Measurements from ENCODE around the gene FPGS. TPM values are rescaled to one million over a fixed set of nuclear protein-coding genes. Genes with fewer than 3 reads are reported as not detected.

FPGS gene
- polyA plus RNA-seq, 1 donor (not counting 4 experiments of a cell fraction or from before 2014, with no cell fraction given): 38.2 TPM

- H3K9me1 ChIP-seq (ENCODE audit: control insufficient read depth, extremely low read depth, insufficient read depth, low read length): no peaks in the 10 kb centered on the region
- DNase-seq (ENCODE audit: low read depth, low spot score) (no peak), FAIRE-seq (no peak)
- dilution Hi-C loops (cut with MboI; ENCODE audit: extremely low pct_ligation_motif_present, low sequenced_read_pairs): no loop called here
- no peak overlapping the region for H3K9ac ChIP-seq (ENCODE audit: control insufficient read depth, extremely low read depth, insufficient read depth, low read length)
- H3K4me2 ChIP-seq (ENCODE audit: control insufficient read depth, extremely low read depth, insufficient read depth, low read depth, low read length): no peak overlapping the region
- no peaks in the 10 kb centered on the region for H3K9me3 ChIP-seq (ENCODE audit: control insufficient read depth, low read depth, low read length)
- no peak overlapping the region for H3K4me3 ChIP-seq (ENCODE audit: control insufficient read depth in 2 of 3, extremely low read depth in 1 of 3, insufficient read depth in 2 of 3, low read depth in 1 of 3, low read length in 3 of 3)
- no peaks in the 10 kb centered on the region for H4K20me1 ChIP-seq (ENCODE audit: control insufficient read depth, extremely low read depth, insufficient read depth, low read length)
- H3K27me3 ChIP-seq (ENCODE audit: control insufficient read depth, extremely low read depth, insufficient read depth, low read length): no peaks in the 10 kb centered on the region
- H3K36me3 ChIP-seq (ENCODE audit: control insufficient read depth in 2 of 2, extremely low read depth in 1 of 2, insufficient read depth in 2 of 2, low read length in 2 of 2): no peaks in the 10 kb centered on the region
- H3K79me2 ChIP-seq (ENCODE audit: control insufficient read depth, insufficient read depth, low read length): no peaks in the 10 kb centered on the region
- TF ChIP-seq CTCF (optimal IDR thresholded peaks at IDR 0.05 in 1 of 3, IDR thresholded peaks at IDR 0.05 in 1 of 3, conservative IDR thresholded peaks at IDR 0.05 in 1 of 3; ENCODE audit: extremely low read depth in 1 of 3, insufficient read depth in 2 of 3, low read length in 3 of 3) (no peak), EZH2 (IDR thresholded peaks at IDR 0.05; ENCODE audit: low read length) (no peak)
- no peak overlapping the region for H2AFZ ChIP-seq (ENCODE audit: control insufficient read depth, low read length)
- H3K4me1 ChIP-seq (ENCODE audit: control insufficient read depth, extremely low read depth, insufficient read depth, low read length): peaks cover 10% of the 10 kb centered on the region
- H3K27ac ChIP-seq (ENCODE audit: control insufficient read depth, insufficient read depth, low read length): no peak overlapping the region
These were observed 30.1 kb upstream of the FPGS start for GRCh38 chr9:127772603-127773002.

- Histone ChIP-seq H3K4me3 (ENCODE audit: control insufficient read depth in 2 of 3, extremely low read depth in 1 of 3, insufficient read depth in 2 of 3, low read depth in 1 of 3, low read length in 3 of 3) (no peak overlapping the region), H3K9ac (ENCODE audit: control insufficient read depth, extremely low read depth, insufficient read depth, low read length) (no peak overlapping the region), H3K4me2 (ENCODE audit: control insufficient read depth, extremely low read depth, insufficient read depth, low read depth, low read length) (no peak overlapping the region), H4K20me1 (ENCODE audit: control insufficient read depth, extremely low read depth, insufficient read depth, low read length) (no peaks in the 10 kb centered on the region), H3K9me3 (ENCODE audit: control insufficient read depth, low read depth, low read length) (no peaks in the 10 kb centered on the region), H3K36me3 (ENCODE audit: control insufficient read depth in 2 of 2, extremely low read depth in 1 of 2, insufficient read depth in 2 of 2, low read length in 2 of 2) (no peaks in the 10 kb centered on the region), H3K27me3 (ENCODE audit: control insufficient read depth, extremely low read depth, insufficient read depth, low read length) (no peaks in the 10 kb centered on the region), H3K4me1 (ENCODE audit: control insufficient read depth, extremely low read depth, insufficient read depth, low read length) (peaks cover 10% of the 10 kb centered on the region), H3K79me2 (ENCODE audit: control insufficient read depth, insufficient read depth, low read length) (no peaks in the 10 kb centered on the region), H3K9me1 (ENCODE audit: control insufficient read depth, extremely low read depth, insufficient read depth, low read length) (no peaks in the 10 kb centered on the region), H2AFZ (ENCODE audit: control insufficient read depth, low read length) (no peak overlapping the region), H3K27ac (ENCODE audit: control insufficient read depth, insufficient read depth, low read length) (no peak overlapping the region)
- dilution Hi-C loops (cut with MboI; ENCODE audit: extremely low pct_ligation_motif_present, low sequenced_read_pairs): no loop called here
- FAIRE-seq: no peak
- no peak for DNase-seq (ENCODE audit: low read depth, low spot score)
- TF ChIP-seq EZH2 (IDR thresholded peaks at IDR 0.05; ENCODE audit: low read length): no peak
- no peak for TF ChIP-seq CTCF (optimal IDR thresholded peaks at IDR 0.05 in 1 of 3, IDR thresholded peaks at IDR 0.05 in 1 of 3, conservative IDR thresholded peaks at IDR 0.05 in 1 of 3; ENCODE audit: extremely low read depth in 1 of 3, insufficient read depth in 2 of 3, low read length in 3 of 3)
These were observed 29.4 kb upstream of the FPGS start for GRCh38 chr9:127773272-127773671.
